Neural cell (in vitro differentiated cells): Measurements from ENCODE around the gene PRXL2B.

ENCODE experiments used
- CTCF ChIP-seq: fragments of 450-650 bp; IDR thresholded peaks from 2 replicates; pipeline ENCODE4 v1.5.1; 2014; ENCODE audit warnings: antibody characterized with exemption, mild to moderate bottlenecking, moderate library complexity; ENCODE audit not compliant: poor library complexity, severe bottlenecking
- EP300 ChIP-seq: fragments of 450-650 bp; conservative IDR thresholded peaks from 2 replicates; pipeline ENCODE4 v1.6.1; 2014; ENCODE audit warnings: antibody characterized with exemption, mild to moderate bottlenecking, moderate library complexity; ENCODE audit not compliant: poor library complexity, severe bottlenecking
- EZH2 ChIP-seq: fragments of 200-600, 300-800 bp; shearing (Covaris generic), sonication (generic); IDR thresholded peaks from 2 replicates; pipeline ENCODE4 v1.6.1; 2014; ENCODE audit warnings: antibody characterized with exemption, low read length, borderline replicate concordance, mild to moderate bottlenecking; ENCODE audit not compliant: insufficient read depth, poor library complexity, severe bottlenecking
- MXI1 ChIP-seq: fragments of 450-650 bp; conservative IDR thresholded peaks from 2 replicates; pipeline ENCODE4 v1.6.1; 2014; ENCODE audit warnings: antibody characterized with exemption, mild to moderate bottlenecking; ENCODE audit not compliant: poor library complexity, severe bottlenecking
- POLR2AphosphoS5 ChIP-seq: IDR thresholded peaks from 2 replicates; pipeline ENCODE4 v1.6.1; 2012
- RAD21 ChIP-seq: fragments of 450-650 bp; conservative IDR thresholded peaks from 2 replicates; pipeline ENCODE4 v1.6.1; 2014; ENCODE audit warnings: antibody characterized with exemption, mild to moderate bottlenecking, moderate library complexity
- REST ChIP-seq: IDR thresholded peaks from 2 replicates; pipeline ENCODE4 v1.6.1; 2012; ENCODE audit warnings: borderline replicate concordance
- SMC3 ChIP-seq: fragments of 450-650 bp; conservative IDR thresholded peaks from 2 replicates; pipeline ENCODE4 v1.6.1; 2014; ENCODE audit warnings: antibody characterized with exemption, mild to moderate bottlenecking, moderate library complexity; ENCODE audit not compliant: poor library complexity
- TAF1 ChIP-seq: IDR thresholded peaks from 2 replicates; pipeline ENCODE4 v1.6.1; 2012; ENCODE audit warnings: low read depth

- TF ChIP-seq EP300 = no peak
- TF ChIP-seq CTCF = no peak
- TF ChIP-seq RAD21 = no peak
- no peak for TF ChIP-seq MXI1
- TF ChIP-seq POLR2AphosphoS5 = no peak
- no peak for TF ChIP-seq TAF1
- TF ChIP-seq REST = no peak
- TF ChIP-seq EZH2 = no peak
- no peak for TF ChIP-seq SMC3
These were observed 28.8 kb upstream of the PRXL2B start for GRCh38 chr1:2557482-2558400.
